ENCODE results near the gene ADAM19. TPM values are rescaled to one million over a fixed set of nuclear protein-coding genes. Genes with fewer than 3 reads are reported as not detected.

Gene ADAM19
- total and polyA plus RNA-seq, 9 donors = 11.0 to 27.7 (median 20.3) TPM

DNA sequence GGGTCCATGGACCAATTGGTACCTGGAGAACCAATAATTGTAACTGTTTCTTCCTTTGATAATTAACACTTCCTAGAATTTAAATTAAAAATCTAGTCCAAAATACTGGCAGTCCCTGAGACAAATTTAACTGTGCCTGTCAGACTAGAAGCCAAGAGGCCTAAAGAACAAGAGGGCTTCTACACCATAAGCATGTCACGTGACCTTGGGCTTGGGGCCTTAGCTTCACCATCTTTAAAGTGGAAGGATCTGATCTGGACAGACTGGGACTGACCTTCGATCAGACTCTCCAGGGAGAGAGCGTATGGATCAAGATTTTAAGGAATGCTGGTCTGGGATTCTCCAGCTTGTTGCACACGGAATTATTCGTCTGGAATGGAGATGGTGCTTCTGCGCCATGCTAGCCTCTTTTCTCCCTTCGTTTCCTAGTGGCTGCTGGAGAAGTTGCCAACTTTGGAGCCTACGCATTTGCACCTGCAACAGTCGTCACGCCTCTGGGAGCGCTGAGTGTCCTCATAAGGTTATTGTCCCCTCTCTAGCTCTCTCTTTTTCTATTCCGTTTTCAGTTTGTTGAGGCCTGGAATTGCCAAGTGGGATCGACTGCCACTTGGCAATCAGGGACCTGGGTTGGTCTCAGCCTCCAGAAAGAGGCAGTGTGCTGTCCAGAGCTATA is 107.1 kb downstream of the ADAM19 start:
- Histone ChIP-seq H3K27ac (ENCODE audit: low read length) (no peak overlapping the region), H3K4me1 (ENCODE audit: control insufficient read depth, insufficient read depth, low read length) (peaks cover 8% of the 10 kb centered on the region), H3K4me3 (ENCODE audit: low read length) (no peak overlapping the region), H3K36me3 (ENCODE audit: control insufficient read depth, insufficient read depth, low read length) (peaks cover 2% of the 10 kb centered on the region), H3K9me3 (replicated peaks; ENCODE audit: control insufficient read depth, low read depth, low read length) (no peaks in the 10 kb centered on the region), H3K27me3 (ENCODE audit: control insufficient read depth, insufficient read depth, low read length) (no peaks in the 10 kb centered on the region)
- WGBS (ENCODE audit: insufficient coverage) = 85% methylated on average over 13 of the region's 13 CpGs
- no peak for DNase-seq

DNA sequence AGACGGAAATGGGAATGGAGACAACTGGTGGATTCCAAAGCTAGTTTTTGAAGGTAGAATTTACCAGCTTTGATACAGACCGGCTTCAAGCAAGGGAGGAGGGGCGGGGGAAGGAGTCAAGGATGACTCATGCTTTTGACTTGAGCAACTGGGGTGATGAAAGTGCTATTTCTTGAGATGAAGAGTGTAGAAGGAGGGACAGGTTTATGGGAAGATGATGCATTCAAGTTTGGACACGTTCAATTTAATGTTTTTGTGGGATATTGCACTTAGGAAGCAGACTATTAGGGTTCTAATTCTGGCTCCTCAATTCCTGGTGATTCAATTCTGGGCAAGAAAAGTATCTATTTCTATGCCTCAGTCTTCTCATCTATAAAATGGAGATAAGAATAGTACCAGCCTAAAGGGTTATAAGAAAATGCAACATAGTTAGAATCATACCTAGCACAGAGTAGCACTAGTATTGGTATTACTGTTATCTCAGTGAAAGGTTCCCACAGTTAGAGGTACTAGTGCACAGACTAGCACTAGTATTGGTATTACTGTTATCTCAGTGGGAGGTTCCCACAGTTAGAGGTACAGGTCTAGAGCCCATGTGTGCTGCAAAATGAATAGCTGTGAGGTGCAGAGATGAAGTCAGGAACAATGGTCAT is 110.9 kb downstream of the ADAM19 start:
- Histone ChIP-seq H3K27me3 (ENCODE audit: control insufficient read depth, insufficient read depth, low read length) (peaks cover 24% of the 10 kb centered on the region), H3K4me1 (ENCODE audit: control insufficient read depth, insufficient read depth, low read length) (peaks cover 9% of the 10 kb centered on the region), H3K4me3 (ENCODE audit: low read length) (no peak overlapping the region), H3K27ac (ENCODE audit: low read length) (no peak overlapping the region), H3K36me3 (ENCODE audit: control insufficient read depth, insufficient read depth, low read length) (no peaks in the 10 kb centered on the region), H3K9me3 (replicated peaks; ENCODE audit: control insufficient read depth, low read depth, low read length) (no peaks in the 10 kb centered on the region)
- no peak for DNase-seq
- WGBS (ENCODE audit: insufficient coverage) = 26% methylated on average over 4 of the region's 4 CpGs

DNA sequence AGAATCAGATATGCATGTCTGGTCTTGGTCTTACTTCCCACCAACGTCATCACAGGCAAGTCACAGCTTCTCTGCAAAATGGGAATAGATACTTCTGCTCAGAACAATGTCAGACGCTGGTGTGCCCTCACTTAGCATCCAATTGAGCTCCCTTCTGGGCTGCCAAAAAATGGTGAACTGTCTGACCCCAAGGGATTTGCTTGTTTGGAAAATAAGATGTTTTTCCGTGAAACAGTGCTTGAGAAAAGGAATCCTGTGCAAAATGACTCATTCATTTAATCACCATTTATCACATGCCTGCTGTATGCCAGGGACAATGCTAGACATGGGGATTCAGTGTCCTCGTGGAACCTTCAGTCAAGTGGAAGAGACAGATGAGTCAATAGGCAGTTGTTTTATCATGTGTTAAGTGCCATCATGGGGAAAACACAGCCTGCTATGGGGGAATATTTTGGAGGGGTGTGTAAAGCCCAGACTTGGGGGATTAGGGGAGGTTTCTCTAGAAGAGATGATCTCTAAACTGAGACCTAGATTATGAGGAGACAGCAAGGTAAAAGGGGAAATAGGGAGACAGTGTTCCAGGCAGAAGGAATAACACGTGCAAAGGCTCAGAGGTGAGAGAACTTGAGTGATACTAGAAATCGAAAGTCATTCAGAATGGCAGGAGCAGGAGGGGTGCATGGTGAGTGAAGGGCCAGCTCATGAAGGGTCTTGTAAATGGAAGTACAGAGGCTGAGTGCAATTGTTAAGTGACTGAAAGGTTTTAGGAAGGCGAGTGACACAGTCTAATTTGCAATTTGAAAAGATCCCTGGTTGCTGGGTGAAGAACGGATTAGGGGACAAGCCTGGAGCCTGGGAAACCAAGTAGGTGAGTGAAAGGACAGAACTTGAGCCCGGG is 111.7 kb downstream of the ADAM19 start:
- peaks cover 25% of the 10 kb centered on the region for H3K27me3 ChIP-seq (ENCODE audit: control insufficient read depth, insufficient read depth, low read length)
- peaks cover 9% of the 10 kb centered on the region for H3K4me1 ChIP-seq (ENCODE audit: control insufficient read depth, insufficient read depth, low read length)
- no peak overlapping the region for H3K4me3 ChIP-seq (ENCODE audit: low read length)
- H3K36me3 ChIP-seq (ENCODE audit: control insufficient read depth, insufficient read depth, low read length) = no peaks in the 10 kb centered on the region
- H3K27ac ChIP-seq (ENCODE audit: low read length) = no peak overlapping the region
- WGBS (ENCODE audit: insufficient coverage) = 59% methylated on average over 6 of the region's 9 CpGs
- no peak for DNase-seq
- H3K9me3 ChIP-seq (replicated peaks; ENCODE audit: control insufficient read depth, low read depth, low read length) = no peaks in the 10 kb centered on the region

- H3K4me3 ChIP-seq (ENCODE audit: low read length) = no peak overlapping the region
- H3K4me1 ChIP-seq (ENCODE audit: control insufficient read depth, insufficient read depth, low read length) = peaks cover 9% of the 10 kb centered on the region
- H3K36me3 ChIP-seq (ENCODE audit: control insufficient read depth, insufficient read depth, low read length) = no peaks in the 10 kb centered on the region
- H3K9me3 ChIP-seq (replicated peaks; ENCODE audit: control insufficient read depth, low read depth, low read length) = no peaks in the 10 kb centered on the region
- DNase-seq = no peak
- no peak overlapping the region for H3K27ac ChIP-seq (ENCODE audit: low read length)
- H3K27me3 ChIP-seq (ENCODE audit: control insufficient read depth, insufficient read depth, low read length) = peaks cover 25% of the 10 kb centered on the region
- 95% methylated on average over 7 of the region's 8 CpGs for whole genome bisulfite sequencing (ENCODE audit: insufficient coverage)
Observed at GRCh38 chr5:157463081-157463480, 112.5 kb downstream of the ADAM19 start.

- peaks cover 25% of the 10 kb centered on the region for H3K27me3 ChIP-seq (ENCODE audit: control insufficient read depth, insufficient read depth, low read length)
- no peaks in the 10 kb centered on the region for H3K36me3 ChIP-seq (ENCODE audit: control insufficient read depth, insufficient read depth, low read length)
- no peak for DNase-seq
- H3K4me3 ChIP-seq (ENCODE audit: low read length) = no peak overlapping the region
- 69% methylated on average over 3 of the region's 4 CpGs for WGBS (ENCODE audit: insufficient coverage)
- H3K27ac ChIP-seq (ENCODE audit: low read length) = no peak overlapping the region
- H3K9me3 ChIP-seq (replicated peaks; ENCODE audit: control insufficient read depth, low read depth, low read length) = no peaks in the 10 kb centered on the region
- peaks cover 9% of the 10 kb centered on the region for H3K4me1 ChIP-seq (ENCODE audit: control insufficient read depth, insufficient read depth, low read length)
Observed at GRCh38 chr5:157460921-157461792, 114.4 kb downstream of the ADAM19 start.

- H3K9me3 ChIP-seq (replicated peaks; ENCODE audit: control insufficient read depth, low read depth, low read length) = no peaks in the 10 kb centered on the region
- H3K27me3 ChIP-seq (ENCODE audit: control insufficient read depth, insufficient read depth, low read length) = peaks cover 25% of the 10 kb centered on the region
- H3K36me3 ChIP-seq (ENCODE audit: control insufficient read depth, insufficient read depth, low read length) = no peaks in the 10 kb centered on the region
- 3% methylated on average over 51 of the region's 54 CpGs for WGBS (ENCODE audit: insufficient coverage)
- peak within 1 kb of the TSS; percentile 22 for H3K4me3 ChIP-seq (ENCODE audit: low read length)
- peak; percentile 15 for DNase-seq
- no peak within 1 kb of the TSS for H3K27ac ChIP-seq (ENCODE audit: low read length)
- H3K4me1 ChIP-seq (ENCODE audit: control insufficient read depth, insufficient read depth, low read length) = peaks cover 9% of the 10 kb centered on the region
Observed at GRCh38 chr5:157459715-157460599, 115.6 kb downstream of the ADAM19 start, which contains the start of gene NIPAL4. TSS of gene NIPAL4 (plus strand) at chr5:157460213. CDS start at chr5:157460321, 108 bp downstream.

DNA sequence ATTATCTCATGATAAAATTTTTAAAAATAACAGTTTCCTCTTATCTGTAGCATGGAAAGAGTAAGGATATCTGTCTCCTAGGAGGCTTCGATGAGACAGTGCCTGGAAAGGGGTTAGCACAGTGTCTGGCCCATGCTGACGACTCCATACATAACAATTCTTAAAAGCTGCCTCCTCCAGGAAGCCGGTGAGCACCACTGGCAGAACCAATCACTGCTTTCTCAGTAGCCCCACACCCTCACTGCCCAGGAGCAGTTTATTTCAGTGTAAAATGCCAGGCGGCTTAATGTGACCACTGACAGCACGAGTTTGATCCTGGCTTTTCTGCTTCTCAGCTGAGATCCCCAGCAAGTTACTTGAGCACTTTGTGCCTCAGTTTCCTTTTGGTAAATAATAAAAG is 116.7 kb downstream of the ADAM19 start:
- Histone ChIP-seq H3K27ac (ENCODE audit: low read length) (no peak overlapping the region), H3K9me3 (replicated peaks; ENCODE audit: control insufficient read depth, low read depth, low read length) (no peaks in the 10 kb centered on the region), H3K36me3 (ENCODE audit: control insufficient read depth, insufficient read depth, low read length) (no peaks in the 10 kb centered on the region), H3K27me3 (ENCODE audit: control insufficient read depth, insufficient read depth, low read length) (peaks cover 25% of the 10 kb centered on the region), H3K4me1 (ENCODE audit: control insufficient read depth, insufficient read depth, low read length) (peaks cover 9% of the 10 kb centered on the region), H3K4me3 (ENCODE audit: low read length) (no peak overlapping the region)
- WGBS (ENCODE audit: insufficient coverage) = 51% methylated on average over 2 of the region's 5 CpGs
- no peak for DNase-seq

GRCh38 chr5:157457391-157457790 is 118.2 kb downstream of the ADAM19 start:
- WGBS (ENCODE audit: insufficient coverage) = 93% methylated on average over 2 of the region's 5 CpGs
- Histone ChIP-seq H3K9me3 (replicated peaks; ENCODE audit: control insufficient read depth, low read depth, low read length) (no peaks in the 10 kb centered on the region), H3K36me3 (ENCODE audit: control insufficient read depth, insufficient read depth, low read length) (no peaks in the 10 kb centered on the region), H3K27ac (ENCODE audit: low read length) (no peak overlapping the region), H3K27me3 (ENCODE audit: control insufficient read depth, insufficient read depth, low read length) (peaks cover 25% of the 10 kb centered on the region), H3K4me1 (ENCODE audit: control insufficient read depth, insufficient read depth, low read length) (peaks cover 9% of the 10 kb centered on the region), H3K4me3 (ENCODE audit: low read length) (no peak overlapping the region)
- DNase-seq = no peak

- DNase-seq = no peak
- Histone ChIP-seq H3K9me3 (replicated peaks; ENCODE audit: control insufficient read depth, low read depth, low read length) (no peaks in the 10 kb centered on the region), H3K27ac (ENCODE audit: low read length) (no peak overlapping the region), H3K4me3 (ENCODE audit: low read length) (no peak overlapping the region), H3K36me3 (ENCODE audit: control insufficient read depth, insufficient read depth, low read length) (no peaks in the 10 kb centered on the region), H3K4me1 (ENCODE audit: control insufficient read depth, insufficient read depth, low read length) (peaks cover 9% of the 10 kb centered on the region), H3K27me3 (ENCODE audit: control insufficient read depth, insufficient read depth, low read length) (peaks cover 17% of the 10 kb centered on the region)
- WGBS (ENCODE audit: insufficient coverage) = no CpG with 5 or more reads among the region's 5 CpGs
Observed at GRCh38 chr5:157456301-157456700, 119.3 kb downstream of the ADAM19 start.
